Keratinocyte (primary cell): Measurements from ENCODE around the gene PDE9A. TPM values are rescaled to one million over a fixed set of nuclear protein-coding genes. Genes with fewer than 3 reads are reported as not detected.

Experiments
- DNase-seq: peaks from one replicate; pipeline ENCODE4 v3.0.0-alpha.2; 2011; ENCODE audit warnings: low read depth, missing footprints, low spot score
- FAIRE-seq: peaks from 2 replicates; lab custom pipeline; 2011; peaks lifted over from hg19 to GRCh38; lab: Jason Lieb, UNC
- H2AFZ ChIP-seq: 2 replicates; pipeline ENCODE4 v1.6.0; 2012; ENCODE audit warnings: low read length, control low read depth, inconsistent platforms; ENCODE audit not compliant: control insufficient read depth
- H3K27ac ChIP-seq: 2 replicates; pipeline ENCODE4 v1.5.1; 2011; ENCODE audit warnings: low read length; ENCODE audit not compliant: control insufficient read depth, insufficient read depth
- H3K27me3 ChIP-seq: 3 replicates; pipeline ENCODE4 v1.6.0; 2011; ENCODE audit warnings: low read length; ENCODE audit not compliant: control insufficient read depth, insufficient read depth; ENCODE audit errors: extremely low read depth
- H3K36me3 ChIP-seq, 2 experiments: 2 replicates in 1 of 2; 3 replicates in 1 of 2; pipeline ENCODE4 v1.5.1; 2011; ENCODE audit warnings: low read length in 2 of 2, mild to moderate bottlenecking in 1 of 2; ENCODE audit not compliant: control insufficient read depth in 2 of 2, insufficient read depth in 2 of 2; ENCODE audit errors: extremely low read depth in 1 of 2
- H3K4me1 ChIP-seq: 3 replicates; pipeline ENCODE4 v1.5.1; 2011; ENCODE audit warnings: low read length; ENCODE audit not compliant: control insufficient read depth, insufficient read depth; ENCODE audit errors: extremely low read depth
- H3K4me2 ChIP-seq: 3 replicates; pipeline ENCODE4 v1.6.0; 2011; ENCODE audit warnings: low read depth, low read length; ENCODE audit not compliant: control insufficient read depth, insufficient read depth; ENCODE audit errors: extremely low read depth
- H3K4me3 ChIP-seq, 3 experiments: fragments of 200-600 bp in 1 of 3; sonication (generic) in 1 of 3; 2 replicates in 2 of 3; 3 replicates in 1 of 3; pipeline ENCODE4 v1.5.1; 2011 to 2016; ENCODE audit warnings: low read length in 3 of 3, mild to moderate bottlenecking in 3 of 3, control low read depth in 2 of 3, inconsistent platforms in 1 of 3, low read depth in 1 of 3, mixed read lengths in 1 of 3, mixed run types in 1 of 3, moderate library complexity in 1 of 3; ENCODE audit not compliant: control insufficient read depth in 2 of 3, insufficient read depth in 2 of 3; ENCODE audit errors: extremely low read depth in 1 of 3
- H3K79me2 ChIP-seq: 2 replicates; pipeline ENCODE4 v1.6.0; 2012; ENCODE audit warnings: low read length; ENCODE audit not compliant: control insufficient read depth, insufficient read depth
- H3K9ac ChIP-seq: 3 replicates; pipeline ENCODE4 v1.6.0; 2011; ENCODE audit warnings: low read length; ENCODE audit not compliant: control insufficient read depth, insufficient read depth; ENCODE audit errors: extremely low read depth
- H3K9me1 ChIP-seq: 3 replicates; pipeline ENCODE4 v1.6.0; 2011; ENCODE audit warnings: low read length; ENCODE audit not compliant: control insufficient read depth, insufficient read depth; ENCODE audit errors: extremely low read depth
- H3K9me3 ChIP-seq: 2 replicates; pipeline ENCODE4 v1.5.1; 2012; ENCODE audit warnings: low read depth, low read length; ENCODE audit not compliant: control insufficient read depth
- H4K20me1 ChIP-seq: 3 replicates; pipeline ENCODE4 v1.6.0; 2011; ENCODE audit warnings: low read length; ENCODE audit not compliant: control insufficient read depth, insufficient read depth; ENCODE audit errors: extremely low read depth
- EZH2 ChIP-seq: IDR thresholded peaks from one replicate; pipeline ENCODE4 v1.6.1; 2012; ENCODE audit warnings: inconsistent platforms, mild to moderate bottlenecking, low read length, moderate library complexity
- dilution Hi-C: fragments of 300-500 bp; cut with MboI; formaldehyde crosslinking; loops from one replicate; pipeline ENCODE4 v1.7.0; 2020; ENCODE audit warnings: low sequenced_read_pairs; ENCODE audit not compliant: extremely low pct_ligation_motif_present
- polyA plus RNA-seq, 5 experiments: library from polyadenylated mRNA; depleted of rRNA in 3 of 5; stranded (reverse) in 3 of 5; stranded (forward) in 1 of 5; unstranded in 1 of 5; fragments of >200 nt; gene quantifications; 1 replicate in 1 of 5; 2 replicates in 3 of 5; 3 replicates in 1 of 5; pipeline versions ENCODE4 v1.2.1 to v1.2.3, GENCODE V29; 2011 to 2012; ENCODE audit warnings: missing spikeins in 2 of 5, low read depth in 1 of 5, low replicate concordance in 1 of 5
- TF ChIP-seq, protein P1 (sequence below), 3 experiments: IDR thresholded peaks in 1 of 3; conservative IDR thresholded peaks in 1 of 3; optimal IDR thresholded peaks in 1 of 3; 2 replicates in 2 of 3; 3 replicates in 1 of 3; pipeline versions ENCODE3 to v1.5.1; 2011; ENCODE audit warnings: low read length in 3 of 3, mild to moderate bottlenecking in 3 of 3, moderate library complexity in 2 of 3, control low read depth in 1 of 3, inconsistent platforms in 1 of 3; ENCODE audit not compliant: insufficient read depth in 2 of 3; ENCODE audit errors: extremely low read depth in 1 of 3

Gene PDE9A
- polyA plus RNA-seq, 1 donor (not counting 4 experiments of a cell fraction or from before 2014, with no cell fraction given): 0.13 TPM

GRCh38 chr21:42659416-42660117 lies 6.1 kb downstream of the PDE9A start:
- dilution Hi-C loops: no loop called here
- Histone ChIP-seq H3K27ac (no peak overlapping the region), H3K27me3 (peaks cover 32% of the 10 kb centered on the region), H3K36me3 (no peaks in the 10 kb centered on the region), H3K79me2 (no peaks in the 10 kb centered on the region), H3K4me3 (no peak overlapping the region), H3K4me2 (no peak overlapping the region), H4K20me1 (no peaks in the 10 kb centered on the region), H3K9me1 (no peaks in the 10 kb centered on the region), H3K9ac (no peak overlapping the region), H3K9me3 (no peaks in the 10 kb centered on the region), H3K4me1 (no peaks in the 10 kb centered on the region), H2AFZ (no peak overlapping the region)
- no peak for TF ChIP-seq EZH2
- DNase-seq (no peak), FAIRE-seq (no peak)

DNA sequence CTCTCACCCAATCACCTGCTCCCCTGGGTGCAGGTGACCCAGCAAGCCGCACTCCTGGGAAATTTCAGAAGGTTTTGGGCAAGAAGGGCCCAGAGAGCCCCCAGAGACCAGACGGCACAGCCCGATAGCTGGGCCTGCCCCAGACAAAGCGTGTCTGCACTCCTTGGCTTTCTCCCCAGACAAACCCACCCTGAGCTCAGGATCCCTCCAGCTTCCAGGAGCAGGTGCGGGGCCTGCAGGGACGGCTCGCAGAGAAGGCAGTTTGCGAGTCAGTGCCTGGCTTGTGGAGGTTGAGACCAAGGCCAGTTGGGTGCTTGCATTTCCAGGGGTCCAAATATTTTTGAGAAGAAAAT lies 6.7 kb downstream of the PDE9A start:
- Histone ChIP-seq H3K4me2 (no peak overlapping the region), H3K79me2 (no peaks in the 10 kb centered on the region), H3K9ac (no peak overlapping the region), H3K27ac (no peak overlapping the region), H3K4me1 (no peaks in the 10 kb centered on the region), H3K4me3 (no peak overlapping the region), H4K20me1 (no peaks in the 10 kb centered on the region), H2AFZ (no peak overlapping the region), H3K36me3 (no peaks in the 10 kb centered on the region), H3K27me3 (peaks cover 27% of the 10 kb centered on the region), H3K9me3 (no peaks in the 10 kb centered on the region), H3K9me1 (no peaks in the 10 kb centered on the region)
- dilution Hi-C loops: no loop called here
- no peak for DNase-seq
- FAIRE-seq: no peak
- TF ChIP-seq, protein P1, sequence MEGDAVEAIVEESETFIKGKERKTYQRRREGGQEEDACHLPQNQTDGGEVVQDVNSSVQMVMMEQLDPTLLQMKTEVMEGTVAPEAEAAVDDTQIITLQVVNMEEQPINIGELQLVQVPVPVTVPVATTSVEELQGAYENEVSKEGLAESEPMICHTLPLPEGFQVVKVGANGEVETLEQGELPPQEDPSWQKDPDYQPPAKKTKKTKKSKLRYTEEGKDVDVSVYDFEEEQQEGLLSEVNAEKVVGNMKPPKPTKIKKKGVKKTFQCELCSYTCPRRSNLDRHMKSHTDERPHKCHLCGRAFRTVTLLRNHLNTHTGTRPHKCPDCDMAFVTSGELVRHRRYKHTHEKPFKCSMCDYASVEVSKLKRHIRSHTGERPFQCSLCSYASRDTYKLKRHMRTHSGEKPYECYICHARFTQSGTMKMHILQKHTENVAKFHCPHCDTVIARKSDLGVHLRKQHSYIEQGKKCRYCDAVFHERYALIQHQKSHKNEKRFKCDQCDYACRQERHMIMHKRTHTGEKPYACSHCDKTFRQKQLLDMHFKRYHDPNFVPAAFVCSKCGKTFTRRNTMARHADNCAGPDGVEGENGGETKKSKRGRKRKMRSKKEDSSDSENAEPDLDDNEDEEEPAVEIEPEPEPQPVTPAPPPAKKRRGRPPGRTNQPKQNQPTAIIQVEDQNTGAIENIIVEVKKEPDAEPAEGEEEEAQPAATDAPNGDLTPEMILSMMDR (optimal IDR thresholded peaks at IDR 0.05 in 1 of 3, IDR thresholded peaks at IDR 0.05 in 1 of 3, conservative IDR thresholded peaks at IDR 0.05 in 1 of 3; ENCODE audit: extremely low read depth in 1 of 3, insufficient read depth in 2 of 3, low read length in 3 of 3): no peak
- TF ChIP-seq EZH2: no peak
